Measurements from ENCODE around the gene MBLAC1.

MBLAC1 gene

GRCh38 chr7:100126931-100127865 lies at the start of gene MBLAC1:
MBLAC1 (plus strand) TSS chr7:100126967; CDS start chr7:100127396, 429 bp downstream.
- DNase-seq (ENCODE audit: low read depth), result peak; percentile 79

- DNase-seq (ENCODE audit: low read depth), result no peak
Observed at GRCh38 chr7:100077205-100077604, 49.6 kb upstream of the MBLAC1 start.

GRCh38 chr7:100079024-100079560 lies 47.7 kb upstream of the MBLAC1 start:
- DNase-seq (ENCODE audit: low read depth), result no peak

GRCh38 chr7:100080907-100081534 lies 45.7 kb upstream of the MBLAC1 start:
- no peak for DNase-seq (ENCODE audit: low read depth)

- DNase-seq (ENCODE audit: low read depth), result peak; percentile 97
Observed at GRCh38 chr7:100081535-100082102, 45.1 kb upstream of the MBLAC1 start, which contains the start of gene ZNF3. ZNF3 (minus strand) TSS chr7:100081723; CDS start chr7:100077357, 4,366 bp downstream.

- DNase-seq (ENCODE audit: low read depth), result no peak
Observed at GRCh38 chr7:100082978-100083377, 43.8 kb upstream of the MBLAC1 start.

- DNase-seq (ENCODE audit: low read depth), result no peak
Observed at GRCh38 chr7:100085515-100085914, 41.3 kb upstream of the MBLAC1 start.

GRCh38 chr7:100087055-100087750 lies 39.6 kb upstream of the MBLAC1 start:
- no peak for DNase-seq (ENCODE audit: low read depth)

- DNase-seq (ENCODE audit: low read depth), result no peak
Observed at GRCh38 chr7:100088095-100088620, 38.6 kb upstream of the MBLAC1 start.

- peak; percentile 73 for DNase-seq (ENCODE audit: low read depth)
Observed at GRCh38 chr7:100088621-100089457, 37.9 kb upstream of the MBLAC1 start, which contains the start of gene COPS6. COPS6 (plus strand) TSS chr7:100088969; CDS start chr7:100088991, 22 bp downstream.

- DNase-seq (ENCODE audit: low read depth), result no peak
Observed at GRCh38 chr7:100089458-100090196, 37.1 kb upstream of the MBLAC1 start.

- DNase-seq (ENCODE audit: low read depth), result no peak
Observed at GRCh38 chr7:100090527-100091410, 36.0 kb upstream of the MBLAC1 start.

GRCh38 chr7:100091411-100092181 lies 35.2 kb upstream of the MBLAC1 start:
- DNase-seq (ENCODE audit: low read depth), result no peak

GRCh38 chr7:100093054-100093453 lies 33.7 kb upstream of the MBLAC1 start:
- no peak for DNase-seq (ENCODE audit: low read depth)

- DNase-seq (ENCODE audit: low read depth), result no peak
Observed at GRCh38 chr7:100093498-100093897, 33.3 kb upstream of the MBLAC1 start.

- no peak for DNase-seq (ENCODE audit: low read depth)
Observed at GRCh38 chr7:100093925-100094486, 32.8 kb upstream of the MBLAC1 start.

- no peak for DNase-seq (ENCODE audit: low read depth)
Observed at GRCh38 chr7:100095289-100095688, 31.5 kb upstream of the MBLAC1 start.

GRCh38 chr7:100095704-100096103 lies 31.1 kb upstream of the MBLAC1 start:
- no peak for DNase-seq (ENCODE audit: low read depth)

Measured in stimulated activated CD8-positive, alpha-beta memory T cell treated with anti-CD3 and anti-CD28 coated beads, Interleukin-12 subunit alpha, Interleukin-12 subunit beta, amount 100 ng/mL, for 4 hours (primary cell).